HAP-1 (cell line): ENCODE results near the gene C10orf143.
A peak's percentile ranks its signal among the peaks of the same experiment; 100 is the strongest.

Experiments used
- DNase-seq, 2 experiments: peaks; one replicate each; pipeline ENCODE4 v3.0.0-alpha.2; 2016 to 2020; ENCODE audit warnings: low spot score in 2 of 2
- H3K27me3 ChIP-seq: fragments of 250-450 bp; sonication (Bioruptor Pico); 2 replicates; pipeline ENCODE4 v1.5.1; 2020; ENCODE audit warnings: low read depth, mild to moderate bottlenecking, moderate library complexity
- H3K36me3 ChIP-seq: fragments of 250-450 bp; sonication (Bioruptor Pico); replicated peaks from 2 replicates; pipeline ENCODE4 v1.5.1; 2020; ENCODE audit warnings: mild to moderate bottlenecking
- H3K4me1 ChIP-seq: fragments of 250-450 bp; sonication (Bioruptor Pico); 2 replicates; pipeline ENCODE4 v1.5.1; 2020; ENCODE audit warnings: mild to moderate bottlenecking
- H3K4me3 ChIP-seq: fragments of 250-450 bp; sonication (Bioruptor Pico); 2 replicates; pipeline ENCODE4 v1.5.1; 2020; ENCODE audit warnings: mild to moderate bottlenecking, moderate library complexity
- H3K9me3 ChIP-seq: fragments of 250-450 bp; sonication (Bioruptor Pico); 2 replicates; pipeline ENCODE4 v1.5.1; 2020; ENCODE audit warnings: mild to moderate bottlenecking, moderate library complexity
- in situ Hi-C: fragments of 300-500 bp; cut with MboI; formaldehyde crosslinking; loops from 3 replicates; pipeline ENCODE4 v1.14.3; 2020; ENCODE audit warnings: low sequenced_read_pairs, inconsistent platforms, mixed read lengths

C10orf143 gene

GRCh38 chr10:130018265-130018664 is 92.4 kb downstream of the C10orf143 start:
- Histone ChIP-seq H3K27me3 (no peaks in the 10 kb centered on the region), H3K4me1 (no peaks in the 10 kb centered on the region), H3K36me3 (no peaks in the 10 kb centered on the region), H3K4me3 (no peak overlapping the region), H3K9me3 (no peaks in the 10 kb centered on the region)
- in situ Hi-C loops: no loop called here
- DNase-seq: peak in 1 of 2 experiments; percentile 4

GRCh38 chr10:130017631-130018022 is 93.0 kb downstream of the C10orf143 start:
- no peaks in the 10 kb centered on the region for H3K27me3 ChIP-seq
- no peak for DNase-seq
- H3K4me3 ChIP-seq: no peak overlapping the region
- no peaks in the 10 kb centered on the region for H3K4me1 ChIP-seq
- in situ Hi-C loops: no loop called here
- H3K36me3 ChIP-seq: no peaks in the 10 kb centered on the region
- no peaks in the 10 kb centered on the region for H3K9me3 ChIP-seq

- no peaks in the 10 kb centered on the region for H3K27me3 ChIP-seq
- H3K4me3 ChIP-seq: no peak overlapping the region
- DNase-seq: no peak
- no peaks in the 10 kb centered on the region for H3K36me3 ChIP-seq
- no peaks in the 10 kb centered on the region for H3K9me3 ChIP-seq
- in situ Hi-C loops: no loop called here
- no peaks in the 10 kb centered on the region for H3K4me1 ChIP-seq
Observed at GRCh38 chr10:130016993-130017630, 93.5 kb downstream of the C10orf143 start.

DNA sequence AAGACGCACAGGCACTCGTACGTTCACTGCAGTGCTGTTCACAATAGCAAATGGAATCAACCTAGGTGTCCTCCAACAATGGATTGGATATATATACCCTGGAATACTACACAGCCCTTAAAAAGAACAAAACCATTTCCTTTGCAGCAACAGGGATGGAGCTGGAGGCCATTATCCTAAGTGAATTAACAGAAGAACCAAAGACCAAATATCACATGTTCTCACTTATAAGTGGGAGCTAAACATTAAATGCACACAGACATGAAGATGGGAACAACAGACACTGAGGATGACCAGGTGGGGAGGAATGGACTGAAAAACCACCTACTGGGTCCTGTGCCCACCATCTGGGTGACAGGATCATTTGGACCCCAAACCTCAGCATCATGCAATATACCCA is 94.5 kb downstream of the C10orf143 start:
- Histone ChIP-seq H3K36me3 (no peaks in the 10 kb centered on the region), H3K27me3 (no peaks in the 10 kb centered on the region)
- no peak for DNase-seq

DNA sequence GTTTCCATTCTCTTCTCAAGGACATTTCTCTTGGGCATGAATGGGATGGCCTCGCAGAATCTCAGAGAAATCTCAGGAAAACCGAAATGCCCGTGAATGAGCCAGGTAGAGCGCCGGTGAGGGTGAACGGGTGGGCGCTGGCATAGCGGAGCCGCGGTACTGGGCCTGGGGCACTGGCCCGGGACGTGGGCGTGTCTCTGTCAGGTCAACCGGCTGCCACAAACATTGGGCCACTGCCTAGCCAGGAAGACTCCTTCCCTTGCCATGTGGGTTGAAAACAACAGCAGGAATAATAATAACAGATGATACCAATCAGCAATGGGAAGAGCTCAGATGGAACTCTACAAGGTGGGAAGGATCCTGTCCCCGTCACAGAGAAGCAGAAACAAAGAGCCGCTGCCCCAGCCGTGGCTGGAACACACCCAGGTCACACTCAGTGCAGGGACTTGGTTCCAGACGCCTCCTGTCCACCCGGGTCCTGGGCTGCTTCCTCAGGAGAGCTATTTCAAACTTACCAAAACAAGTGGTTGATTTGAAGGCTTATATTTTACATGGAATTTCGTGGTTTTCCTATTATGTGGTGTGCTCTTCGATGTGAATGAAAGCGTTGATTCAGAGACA is 95.4 kb downstream of the C10orf143 start:
- Histone ChIP-seq H3K9me3 (no peaks in the 10 kb centered on the region), H3K4me3 (no peak overlapping the region), H3K36me3 (no peaks in the 10 kb centered on the region), H3K27me3 (no peaks in the 10 kb centered on the region), H3K4me1 (no peaks in the 10 kb centered on the region)
- DNase-seq: no peak
- in situ Hi-C loops: no loop called here

More for the DNA sequence above, 94.5 kb downstream of the C10orf143 start:
- Histone ChIP-seq H3K9me3 (no peaks in the 10 kb centered on the region), H3K4me1 (no peaks in the 10 kb centered on the region), H3K4me3 (no peak overlapping the region)
- in situ Hi-C loops: no loop called here

DNA sequence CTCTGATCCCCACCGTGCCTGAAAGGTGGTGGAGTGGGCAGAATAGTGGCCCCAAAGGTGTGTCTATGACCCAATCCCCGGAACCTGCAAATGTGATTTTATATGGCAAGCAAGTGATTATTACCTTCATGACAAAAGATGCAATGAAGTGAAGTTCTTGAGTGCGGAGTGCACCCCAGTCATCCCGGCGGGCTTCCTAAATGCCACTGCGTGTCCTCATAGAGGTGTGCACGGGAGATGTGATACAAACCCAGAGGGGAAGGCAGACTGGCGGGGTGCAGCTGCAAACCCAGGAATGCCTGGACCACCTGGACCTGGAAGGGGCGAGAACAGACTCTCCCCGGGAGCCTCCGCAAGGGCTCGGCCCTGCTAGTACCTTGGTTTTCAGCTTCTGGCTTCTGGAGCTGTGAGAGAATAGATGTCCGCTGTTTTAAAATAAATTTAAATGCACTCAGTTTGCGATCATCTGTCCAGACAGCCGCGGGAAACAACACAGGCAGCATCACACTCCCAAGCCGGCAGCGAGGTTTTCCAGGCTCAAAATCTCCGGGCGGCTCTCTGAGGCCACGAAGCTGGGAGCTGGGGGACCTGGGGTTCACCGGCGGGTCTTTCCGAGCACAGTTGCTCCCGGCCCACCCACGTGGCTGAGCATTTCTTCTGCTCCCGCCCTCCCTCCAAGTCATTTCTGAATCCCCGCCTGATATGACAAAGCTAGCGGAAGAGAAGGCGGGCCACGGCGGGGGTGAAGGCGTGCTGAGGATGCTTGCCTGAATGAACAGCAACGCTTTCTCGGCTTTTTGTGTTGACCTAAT is 96.2 kb downstream of the C10orf143 start:
- Histone ChIP-seq H3K9me3 (no peaks in the 10 kb centered on the region), H3K4me3 (no peak overlapping the region), H3K36me3 (no peaks in the 10 kb centered on the region), H3K4me1 (no peaks in the 10 kb centered on the region), H3K27me3 (no peaks in the 10 kb centered on the region)
- in situ Hi-C loops: no loop called here
- DNase-seq: peak in 1 of 2 experiments; percentile 2
